ENCODE data around the gene PCGF5.
A peak's percentile ranks its signal among the peaks of the same experiment; 100 is the strongest.

The PCGF5 gene

GRCh38 chr10:91206837-91207474 is 13.5 kb upstream of the PCGF5 start:
- Histone ChIP-seq H3K27ac (no peak overlapping the region), H3K4me3 (no peak overlapping the region)

- no peak overlapping the region for H3K27ac ChIP-seq
These were observed 11.8 kb upstream of the PCGF5 start for GRCh38 chr10:91208642-91209041.

GRCh38 chr10:91210014-91210413 is 10.4 kb upstream of the PCGF5 start:
- H3K27ac ChIP-seq: no peak overlapping the region

More at GRCh38 chr10:91208642-91209041, 11.8 kb upstream of the PCGF5 start:
- H3K4me3 ChIP-seq: no peak overlapping the region

GRCh38 chr10:91210435-91210834 is 10.0 kb upstream of the PCGF5 start:
- Histone ChIP-seq H3K4me3 (no peak overlapping the region), H3K27ac (no peak overlapping the region)

More at GRCh38 chr10:91210014-91210413, 10.4 kb upstream of the PCGF5 start:
- H3K4me3 ChIP-seq: no peak overlapping the region

GRCh38 chr10:91211675-91212074 is 8.8 kb upstream of the PCGF5 start:
- H3K4me3 ChIP-seq: no peak overlapping the region
- no peak overlapping the region for H3K27ac ChIP-seq

GRCh38 chr10:91214911-91215310 is 5.6 kb upstream of the PCGF5 start:
- Histone ChIP-seq H3K4me3 (no peak overlapping the region), H3K27ac (no peak overlapping the region)

- Histone ChIP-seq H3K4me3 (no peak overlapping the region), H3K27ac (no peak overlapping the region)
These were observed 5.1 kb upstream of the PCGF5 start for GRCh38 chr10:91215384-91215783.

- peak overlapping the region in 4 of 7 experiments; percentile 88 to 97 (median 95) for H3K4me3 ChIP-seq
- H3K27ac ChIP-seq: peak overlapping the region in 4 of 21 experiments; percentile 7 to 97 (median 28)
These were observed 881 bp upstream of the PCGF5 start for GRCh38 chr10:91219371-91220193.

- Histone ChIP-seq H3K27ac (peak overlapping the region; percentile 63 to 97 (median 90)), H3K4me3 (peak overlapping the region; percentile 88 to 97 (median 92))
These were observed 652 bp downstream of the PCGF5 start for GRCh38 chr10:91220954-91221675.

- H3K27ac ChIP-seq: no peak overlapping the region
- no peak overlapping the region for H3K4me3 ChIP-seq
These were observed 5.6 kb downstream of the PCGF5 start for GRCh38 chr10:91226093-91226492.

- Histone ChIP-seq H3K27ac (no peak overlapping the region), H3K4me3 (no peak overlapping the region)
These were observed 7.1 kb downstream of the PCGF5 start for GRCh38 chr10:91227576-91227975.

- Histone ChIP-seq H3K27ac (no peak overlapping the region), H3K4me3 (no peak overlapping the region)
These were observed 9.2 kb downstream of the PCGF5 start for GRCh38 chr10:91229683-91230082.

- no peak overlapping the region for H3K27ac ChIP-seq
These were observed 17.7 kb downstream of the PCGF5 start for GRCh38 chr10:91238191-91238590.

GRCh38 chr10:91239789-91240188 is 19.3 kb downstream of the PCGF5 start:
- Histone ChIP-seq H3K4me3 (no peak overlapping the region), H3K27ac (no peak overlapping the region)

More at GRCh38 chr10:91238191-91238590, 17.7 kb downstream of the PCGF5 start:
- H3K4me3 ChIP-seq: no peak overlapping the region

- no peak overlapping the region for H3K27ac ChIP-seq
These were observed 22.5 kb downstream of the PCGF5 start for GRCh38 chr10:91242940-91243339.

GRCh38 chr10:91247360-91248111 is 27.1 kb downstream of the PCGF5 start:
- Histone ChIP-seq H3K4me3 (no peak overlapping the region), H3K27ac (no peak overlapping the region)

More at GRCh38 chr10:91242940-91243339, 22.5 kb downstream of the PCGF5 start:
- no peak overlapping the region for H3K4me3 ChIP-seq

- H3K4me3 ChIP-seq: no peak overlapping the region
- no peak overlapping the region for H3K27ac ChIP-seq
These were observed 29.2 kb downstream of the PCGF5 start for GRCh38 chr10:91249700-91250099.

GRCh38 chr10:91250341-91250740 is 29.9 kb downstream of the PCGF5 start:
- Histone ChIP-seq H3K4me3 (no peak overlapping the region), H3K27ac (no peak overlapping the region)

- Histone ChIP-seq H3K27ac (no peak overlapping the region), H3K4me3 (no peak overlapping the region)
These were observed 31.1 kb downstream of the PCGF5 start for GRCh38 chr10:91251430-91252056.

Measured in skin epidermis (tissue), 12 donors.